Vagina (tissue), 2 donors: Measurements from ENCODE around the gene CDH7.

Source experiments
- POLR2AphosphoS5 ChIP-seq, 2 donors: sonication (generic); formaldehyde crosslinking; IDR thresholded peaks; one replicate each; pipeline ENCODE4 v1.9.0; 2017; ENCODE audit warnings: antibody characterized with exemption in 2 of 2, mild to moderate bottlenecking in 2 of 2, low read depth in 1 of 2; ENCODE audit not compliant: insufficient read depth in 1 of 2
- TF ChIP-seq, protein P1 (sequence below), 3 experiments: fragments of 450-650 bp in 2 of 3; fragments of 200-600 bp in 1 of 3; sonication (generic) in 1 of 3; IDR thresholded peaks; one replicate each; pipeline ENCODE4 v1.5.1; 2017 to 2019; ENCODE audit warnings: antibody characterized with exemption in 3 of 3, mild to moderate bottlenecking in 2 of 3, moderate library complexity in 2 of 3

- TF ChIP-seq, protein P1, sequence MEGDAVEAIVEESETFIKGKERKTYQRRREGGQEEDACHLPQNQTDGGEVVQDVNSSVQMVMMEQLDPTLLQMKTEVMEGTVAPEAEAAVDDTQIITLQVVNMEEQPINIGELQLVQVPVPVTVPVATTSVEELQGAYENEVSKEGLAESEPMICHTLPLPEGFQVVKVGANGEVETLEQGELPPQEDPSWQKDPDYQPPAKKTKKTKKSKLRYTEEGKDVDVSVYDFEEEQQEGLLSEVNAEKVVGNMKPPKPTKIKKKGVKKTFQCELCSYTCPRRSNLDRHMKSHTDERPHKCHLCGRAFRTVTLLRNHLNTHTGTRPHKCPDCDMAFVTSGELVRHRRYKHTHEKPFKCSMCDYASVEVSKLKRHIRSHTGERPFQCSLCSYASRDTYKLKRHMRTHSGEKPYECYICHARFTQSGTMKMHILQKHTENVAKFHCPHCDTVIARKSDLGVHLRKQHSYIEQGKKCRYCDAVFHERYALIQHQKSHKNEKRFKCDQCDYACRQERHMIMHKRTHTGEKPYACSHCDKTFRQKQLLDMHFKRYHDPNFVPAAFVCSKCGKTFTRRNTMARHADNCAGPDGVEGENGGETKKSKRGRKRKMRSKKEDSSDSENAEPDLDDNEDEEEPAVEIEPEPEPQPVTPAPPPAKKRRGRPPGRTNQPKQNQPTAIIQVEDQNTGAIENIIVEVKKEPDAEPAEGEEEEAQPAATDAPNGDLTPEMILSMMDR (IDR thresholded peaks at IDR 0.05), result no peak
- TF ChIP-seq POLR2AphosphoS5 (IDR thresholded peaks at IDR 0.05; ENCODE audit: insufficient read depth in 1 of 2, low read depth in 1 of 2), result no peak
Observed at GRCh38 chr18:65936678-65937077, 185.9 kb downstream of the CDH7 start.
